GM18951 (cell line): Measurements from ENCODE around the gene TEX44.

ENCODE experiments used
- POLR2A ChIP-seq: IDR thresholded peaks from 4 replicates; pipeline ENCODE4 v1.6.1; 2011; ENCODE audit warnings: mild to moderate bottlenecking; ENCODE audit not compliant: insufficient read length, insufficient read depth; ENCODE audit errors: extremely low read depth
- in situ Hi-C: fragments of 300-500 bp; cut with MboI; formaldehyde crosslinking; loops from one replicate; pipeline ENCODE4 v1.12.0; 2022; ENCODE audit warnings: low sequenced_read_pairs, mixed read lengths, inconsistent platforms; ENCODE audit not compliant: unreplicated experiment

TEX44 gene

DNA sequence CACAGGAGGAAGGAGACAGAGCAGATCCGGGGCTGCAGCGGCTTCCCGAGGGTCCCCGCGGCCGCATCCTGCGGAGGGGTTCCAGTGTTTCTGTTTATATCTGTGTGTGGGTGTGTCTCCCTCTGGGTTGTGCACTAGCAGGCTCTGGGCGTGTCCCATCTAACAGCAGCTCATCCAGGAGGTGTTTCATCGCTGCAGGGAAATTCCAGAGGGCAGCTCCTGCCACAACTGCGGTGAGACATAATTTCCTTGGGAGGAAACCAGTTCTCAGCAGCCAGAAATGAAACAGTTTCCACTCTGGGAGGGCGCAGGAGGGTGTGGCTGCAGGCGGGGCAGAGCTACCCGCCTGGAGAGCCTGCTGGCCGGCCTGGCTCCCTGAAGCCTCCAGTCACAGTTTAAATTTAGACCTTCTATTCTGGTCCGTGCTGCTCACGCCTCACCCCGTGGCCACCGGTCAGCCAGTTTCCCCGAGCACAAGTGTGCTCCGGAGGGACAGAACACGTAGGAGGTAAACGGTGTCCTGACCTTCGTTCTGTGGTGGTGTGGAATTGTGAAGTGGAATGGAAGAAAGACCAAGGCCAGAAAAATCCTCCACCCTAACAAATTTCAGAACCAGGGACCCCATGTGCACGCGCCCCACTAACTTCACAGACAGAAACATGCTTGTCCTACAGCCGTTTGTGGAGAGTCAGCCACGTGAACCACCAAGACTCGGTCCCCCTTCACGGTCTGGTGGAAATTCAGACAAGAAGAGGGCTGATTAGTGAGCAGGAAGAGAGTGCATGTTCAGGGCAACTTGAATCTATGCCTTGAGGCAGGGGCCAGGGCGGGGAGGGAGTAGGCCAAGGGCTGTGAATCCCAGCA is 50.2 kb downstream of the TEX44 start:
- TF ChIP-seq POLR2A: no peak
- in situ Hi-C loops: no loop called here

DNA sequence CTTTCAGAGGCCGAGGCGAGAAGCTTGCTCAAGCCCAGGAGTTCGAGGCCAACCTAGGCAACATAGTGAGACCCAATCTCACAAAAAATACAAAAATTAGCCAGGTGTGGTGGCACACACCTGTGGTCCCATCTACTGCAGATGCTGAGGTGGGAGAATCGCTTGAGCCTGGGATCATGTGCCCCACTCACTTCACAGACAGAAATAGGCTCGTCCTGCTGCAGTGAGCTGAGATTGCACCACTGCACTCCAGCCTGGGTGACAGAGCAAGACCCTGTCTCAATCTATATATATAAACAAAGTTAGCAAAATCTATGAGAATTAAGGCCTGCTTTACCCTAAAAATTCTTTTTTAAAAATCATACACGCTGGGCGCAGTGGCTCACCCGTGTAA is 50.8 kb downstream of the TEX44 start:
- in situ Hi-C loops: no loop called here
- no peak for TF ChIP-seq POLR2A
